ENCODE results near the gene NLRP12.

DNA sequence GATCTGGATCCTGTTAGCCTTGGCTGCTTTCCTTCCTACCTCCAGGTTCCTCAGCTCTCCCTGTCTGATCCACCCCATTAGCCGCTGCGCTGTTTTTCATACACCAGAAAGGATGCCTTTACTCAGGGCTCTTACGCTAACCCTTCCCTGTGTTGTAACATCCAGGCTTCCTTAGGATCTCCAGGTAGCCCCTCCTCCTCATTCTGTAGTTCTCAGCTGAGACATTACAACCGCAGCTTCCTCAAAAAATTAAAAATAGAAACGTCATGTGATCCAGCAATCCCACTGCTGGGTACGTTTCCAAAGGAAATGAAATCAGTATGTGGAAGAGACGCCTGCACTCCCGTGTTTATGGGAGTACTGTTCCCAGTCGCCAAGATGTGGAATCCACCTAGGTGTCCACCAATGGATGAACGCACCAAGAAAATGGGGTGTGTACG, 25.1 kb upstream of the NLRP12 start:
- TF ChIP-seq CTCF (IDR thresholded peaks at IDR 0.05) = no peak
- peak in 1 of 4 donors; percentile 9 for TF ChIP-seq POLR2A (IDR thresholded peaks at IDR 0.05)
- TF ChIP-seq EP300 (IDR thresholded peaks at IDR 0.05) = peak in 1 of 4 donors; percentile 1

All from upper lobe of left lung (tissue), 4 donors.